Stimulated activated CD4-positive, alpha-beta T cell treated with anti-CD3 and anti-CD28 coated beads, Interleukin-4, amount 100 ng/mL, for 4 hours (primary cell): ENCODE measurements around the gene TMIGD2.
"Not testable (repeated sequence)": the region's sequence is repeated elsewhere in the genome, so short reads cannot be mapped to it uniquely, and the experiment has no call there.

Experiments
- DNase-seq, 2 experiments: peaks; one replicate each; pipeline ENCODE4 v3.0.0-alpha.2; 2020

Gene TMIGD2, protein sequence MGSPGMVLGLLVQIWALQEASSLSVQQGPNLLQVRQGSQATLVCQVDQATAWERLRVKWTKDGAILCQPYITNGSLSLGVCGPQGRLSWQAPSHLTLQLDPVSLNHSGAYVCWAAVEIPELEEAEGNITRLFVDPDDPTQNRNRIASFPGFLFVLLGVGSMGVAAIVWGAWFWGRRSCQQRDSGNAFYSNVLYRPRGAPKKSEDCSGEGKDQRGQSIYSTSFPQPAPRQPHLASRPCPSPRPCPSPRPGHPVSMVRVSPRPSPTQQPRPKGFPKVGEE

DNA sequence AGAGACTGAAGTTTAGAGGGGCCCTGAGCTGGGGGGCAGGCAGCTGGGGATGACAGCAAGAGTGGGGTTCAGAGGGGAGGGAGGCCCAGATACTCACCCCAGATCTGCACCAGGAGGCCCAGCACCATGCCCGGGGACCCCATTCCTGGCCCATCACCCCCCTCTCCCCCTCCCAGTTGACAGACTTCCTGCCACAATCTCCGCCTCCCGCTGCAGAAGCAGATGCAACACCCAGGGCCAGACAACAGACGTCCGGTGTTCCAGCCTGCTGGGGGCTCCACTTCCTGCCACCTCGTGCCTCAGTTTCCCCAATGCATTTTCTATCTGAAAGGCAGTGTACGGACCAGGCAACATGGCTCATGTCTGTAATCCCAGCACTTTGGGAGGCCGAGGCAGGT, at the start of gene TMIGD2:
TMIGD2 (minus strand) TSS at position 147 of the 398 bp plus-strand sequence; CDS start at position 143, 4 bp downstream.
- DNase-seq = no peak

DNA sequence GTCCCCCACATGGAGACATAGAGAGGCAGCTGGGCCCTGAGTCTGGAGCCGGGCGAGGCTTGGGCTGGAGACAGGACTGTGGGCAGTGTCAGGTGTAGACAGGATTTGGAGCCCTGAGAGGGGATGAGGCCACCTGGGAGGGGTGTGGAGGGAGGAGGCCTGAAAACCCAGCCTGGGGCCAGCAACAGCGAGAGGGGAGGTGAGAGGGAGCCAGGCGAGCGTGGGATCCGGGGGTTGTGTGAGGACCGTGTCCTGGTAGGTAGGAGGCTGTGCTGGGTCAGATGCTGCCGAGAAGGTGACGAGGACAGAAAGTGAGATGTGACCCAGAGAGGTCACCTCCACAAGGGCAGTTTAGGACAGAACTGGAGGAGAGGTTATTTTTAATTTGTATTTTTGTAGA, 48.5 kb upstream of the TMIGD2 start:
- DNase-seq = no peak

- no peak for DNase-seq
Observed at GRCh38 chr19:4350111-4350510, 47.9 kb upstream of the TMIGD2 start.

- not testable (repeated sequence) for DNase-seq
Observed at GRCh38 chr19:4349225-4349624, 47.0 kb upstream of the TMIGD2 start.

DNA sequence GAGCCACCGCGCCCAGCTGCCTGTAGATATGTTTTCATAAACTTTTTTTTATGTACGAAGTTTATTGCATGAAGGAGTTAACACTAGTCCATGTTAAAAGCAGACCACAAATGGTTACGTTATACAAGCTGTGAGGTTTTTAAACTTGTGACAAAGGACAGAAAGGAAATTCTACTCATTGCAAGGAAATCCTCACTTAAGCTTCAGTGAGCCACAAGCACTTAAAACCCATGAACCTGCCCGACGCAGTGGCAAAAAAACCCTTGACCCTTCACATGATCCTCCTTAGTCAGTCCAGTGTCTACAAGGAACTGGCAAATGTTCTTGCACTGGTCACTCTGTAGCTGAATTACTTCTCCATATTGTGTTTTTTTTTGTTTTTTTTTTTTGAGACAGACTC, 45.3 kb upstream of the TMIGD2 start:
- no peak for DNase-seq

GRCh38 chr19:4346020-4346383, 43.8 kb upstream of the TMIGD2 start:
- no peak for DNase-seq

DNA sequence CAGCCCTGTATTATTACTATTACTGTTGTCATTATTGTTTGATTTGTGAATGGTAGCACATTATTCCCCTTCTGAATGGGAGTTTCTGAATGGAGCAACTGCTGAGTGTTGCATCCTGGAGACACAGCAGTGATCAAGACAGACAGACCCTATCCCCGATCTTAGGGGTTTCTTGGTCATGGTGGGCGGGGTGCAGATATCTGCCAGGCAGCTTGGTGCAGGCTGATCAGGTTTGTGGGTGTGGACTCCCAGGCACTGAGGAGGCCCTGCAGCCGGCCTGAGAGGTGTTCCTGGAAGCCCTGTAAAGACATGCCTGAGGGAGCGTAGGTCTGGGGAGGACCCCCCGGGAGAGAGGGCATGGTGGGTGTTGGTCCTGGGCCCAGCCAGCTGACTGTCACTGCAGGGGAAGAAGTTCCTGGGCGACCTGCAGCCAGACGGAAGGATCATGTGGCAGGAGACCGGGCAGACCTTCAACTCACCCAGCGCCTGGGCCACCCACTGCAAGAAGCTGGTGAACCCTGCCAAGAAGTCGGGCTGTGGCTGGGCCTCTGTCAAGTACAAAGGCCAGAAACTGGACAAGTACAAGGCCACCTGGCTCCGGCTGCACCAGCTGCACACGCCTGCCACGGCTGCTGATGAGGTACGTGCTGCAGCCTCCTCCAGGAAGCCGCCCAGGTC, 43.3 kb upstream of the TMIGD2 start:
- DNase-seq = no peak

- DNase-seq = peak; percentile 89 to 96
Observed at GRCh38 chr19:4343370-4344307, 41.5 kb upstream of the TMIGD2 start, which contains the start of gene MPND. MPND (plus strand) TSS chr19:4343562; CDS start chr19:4343594, 32 bp downstream.

DNA sequence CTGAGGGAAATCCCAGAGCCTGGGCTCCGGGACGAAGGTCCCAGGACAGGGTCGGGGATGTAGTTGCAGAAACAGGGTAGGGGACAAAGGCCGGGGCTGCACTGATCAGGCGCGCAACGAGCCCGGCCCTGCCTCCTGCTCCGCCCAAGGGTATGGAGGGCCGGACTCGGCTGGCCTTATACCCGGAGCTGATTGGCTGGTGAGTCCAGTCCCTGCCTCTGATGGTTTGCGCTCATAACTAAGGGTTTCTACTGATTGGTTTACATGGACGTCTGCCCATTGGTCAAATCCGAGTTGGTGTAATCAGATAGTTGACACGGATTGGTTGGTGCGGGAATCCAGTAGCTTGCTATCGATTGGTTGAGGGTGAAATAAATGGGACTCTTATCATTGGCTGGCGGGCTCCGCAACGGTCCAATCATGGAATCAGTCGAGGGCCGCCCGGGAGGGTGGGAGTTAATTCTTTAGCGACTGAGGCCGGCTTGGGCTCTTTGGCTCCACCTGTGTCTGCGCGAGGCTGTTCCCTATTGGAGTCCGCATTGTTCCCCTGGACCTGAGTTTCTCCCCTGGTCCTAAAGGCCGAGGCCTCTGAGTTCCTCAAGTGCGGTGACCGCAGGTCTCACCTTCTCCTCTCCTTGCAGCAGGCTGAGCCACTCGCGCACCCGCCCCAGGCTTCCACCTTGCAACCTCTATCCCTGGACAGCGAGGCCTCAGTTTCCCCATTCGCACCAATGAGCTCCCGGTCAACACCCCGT, 40.6 kb upstream of the TMIGD2 start:
- peak; percentile 78 to 91 for DNase-seq

GRCh38 chr19:4342314-4342614, 40.1 kb upstream of the TMIGD2 start:
- no peak for DNase-seq

DNA sequence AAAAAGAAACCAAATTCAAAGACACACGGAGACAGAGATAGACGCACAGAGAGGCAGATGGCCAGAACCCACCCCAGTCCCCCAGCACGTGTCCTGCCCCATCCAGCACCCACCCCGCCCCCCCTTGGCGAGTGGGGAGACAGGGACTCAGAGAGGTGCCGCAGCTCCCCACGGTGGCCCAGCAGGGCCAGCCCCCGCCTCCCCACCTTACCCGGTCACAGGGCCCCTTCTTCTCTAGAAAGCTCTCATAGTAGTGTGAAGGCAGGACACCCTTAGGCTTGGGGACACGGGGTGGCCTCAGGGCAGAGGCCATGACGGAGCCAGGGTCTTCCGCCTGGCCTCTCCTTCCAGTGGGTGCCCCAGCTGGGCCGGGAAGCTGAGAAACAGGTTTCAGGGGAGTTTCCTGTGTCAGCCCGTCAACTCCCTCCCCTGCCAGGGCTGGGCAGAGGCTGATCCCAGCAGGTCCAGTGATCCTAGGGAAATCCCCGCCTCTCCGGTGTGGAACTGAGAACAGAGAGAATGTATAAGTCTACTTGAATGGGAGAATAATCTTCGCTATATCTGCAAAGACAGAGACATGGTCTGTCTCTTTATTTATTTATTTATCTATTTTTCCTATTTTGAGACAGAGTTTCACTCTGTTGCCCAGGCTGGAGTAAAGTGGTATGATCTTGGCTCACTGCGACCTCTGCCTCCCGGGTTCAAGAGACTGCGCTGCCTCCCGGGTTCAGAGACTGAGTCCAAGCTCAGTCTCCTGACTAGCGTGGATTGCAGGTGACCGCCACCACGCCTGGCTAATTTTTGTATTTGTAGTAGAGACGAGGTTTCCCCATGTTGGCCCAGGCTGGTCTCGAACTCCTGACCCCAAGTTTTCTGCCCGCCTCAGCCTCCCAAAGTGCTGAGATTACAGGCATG, 36.5 kb upstream of the TMIGD2 start, which contains the start of gene STAP2:
STAP2 (minus strand) TSS at position 387 of the 915 bp plus-strand sequence; CDS start at position 313, 74 bp downstream.
- DNase-seq = no peak

- DNase-seq = no peak
Observed at GRCh38 chr19:4337906-4338440, 35.8 kb upstream of the TMIGD2 start.

- no peak for DNase-seq
Observed at GRCh38 chr19:4334929-4335570, 32.9 kb upstream of the TMIGD2 start.

DNA sequence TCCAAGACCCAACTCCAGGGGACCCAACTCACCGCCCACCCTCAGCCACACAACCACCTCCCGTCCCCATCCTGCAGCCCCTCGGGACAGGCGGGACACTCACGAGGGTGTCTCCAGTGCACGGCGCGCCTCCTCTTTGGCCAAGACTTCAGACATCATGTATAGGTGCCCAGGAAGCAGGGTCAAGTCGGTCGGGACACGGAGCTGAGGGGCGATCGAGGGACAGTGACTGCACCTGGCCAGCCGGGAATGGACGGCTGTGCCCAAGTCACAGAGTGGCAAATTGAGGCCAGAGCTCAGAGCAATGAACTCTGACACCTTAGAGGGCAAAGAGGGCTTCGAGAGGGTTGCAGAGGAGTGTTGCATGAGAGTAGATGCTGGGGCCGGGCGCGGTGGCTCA, 27.7 kb upstream of the TMIGD2 start:
- no peak for DNase-seq

DNA sequence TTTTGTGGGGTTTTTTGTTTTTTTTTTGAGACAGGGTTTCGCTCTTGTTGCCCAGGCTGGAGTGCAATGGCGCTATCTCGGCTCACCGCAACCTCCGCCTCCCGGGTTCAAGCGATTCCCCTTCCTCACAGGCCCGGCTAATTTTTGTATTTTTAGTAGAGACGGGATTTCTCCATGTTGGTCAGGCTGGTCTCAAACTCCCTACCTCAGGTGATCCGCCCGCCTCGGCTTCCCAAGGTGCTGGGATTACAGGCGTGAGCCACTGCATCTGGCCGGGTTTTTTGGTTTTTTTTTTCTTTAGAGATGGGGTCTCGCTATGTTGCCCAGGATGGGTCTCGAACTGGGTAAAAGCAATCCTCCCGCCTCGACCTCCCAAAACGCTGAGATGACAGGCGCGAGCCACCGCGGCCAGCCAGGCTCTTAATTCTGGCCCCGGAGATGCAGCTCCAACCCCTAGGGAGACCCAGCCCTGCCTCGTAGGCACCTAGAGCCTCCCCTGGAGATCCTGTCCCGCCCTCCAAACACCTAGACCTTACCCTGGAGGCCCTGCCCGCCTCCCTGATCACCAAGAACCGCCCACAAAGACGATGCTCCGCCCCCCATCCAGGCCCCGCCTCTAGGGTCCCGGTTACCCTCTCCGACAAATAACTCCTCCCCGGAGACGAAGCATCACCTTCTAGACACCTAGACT, 26.9 kb upstream of the TMIGD2 start:
- peak; percentile 58 to 61 for DNase-seq

DNA sequence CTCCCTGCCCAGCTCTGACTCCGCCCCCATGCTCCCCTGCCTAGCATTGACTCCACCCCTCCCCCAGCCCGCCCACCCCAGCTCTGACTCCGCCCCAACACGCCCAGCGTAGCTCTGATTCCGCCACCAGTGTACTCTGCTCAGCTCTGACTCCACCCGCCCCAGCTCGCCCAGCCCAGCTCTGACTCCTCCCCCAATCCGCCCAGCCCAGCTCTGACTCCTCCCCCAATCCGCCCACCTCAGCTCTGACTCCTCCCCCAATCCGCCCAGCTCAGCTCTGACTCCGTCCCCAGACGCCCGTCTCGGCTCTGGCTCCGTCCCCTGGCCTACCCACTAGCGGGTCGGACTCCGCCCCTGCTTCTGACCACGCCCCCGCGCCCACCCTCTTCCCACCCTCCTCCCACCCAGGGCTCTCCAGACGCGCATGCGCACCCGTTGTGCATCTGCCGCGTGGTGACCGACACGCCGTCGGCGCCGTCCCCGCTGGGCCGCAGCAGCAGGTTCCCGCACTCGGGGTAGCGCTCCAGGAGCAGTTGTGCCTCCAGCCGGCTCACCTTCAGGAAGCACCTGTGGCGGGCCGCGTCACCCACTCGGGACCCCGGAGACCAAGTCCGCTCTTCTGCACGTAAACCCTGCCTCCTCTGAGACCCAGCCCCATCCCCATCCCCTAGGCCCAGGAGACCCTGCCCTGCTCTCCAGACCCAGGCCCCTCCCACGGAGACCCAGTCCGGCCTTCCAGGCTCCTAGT, 26.2 kb upstream of the TMIGD2 start:
- DNase-seq = peak; percentile 98 to 99

DNA sequence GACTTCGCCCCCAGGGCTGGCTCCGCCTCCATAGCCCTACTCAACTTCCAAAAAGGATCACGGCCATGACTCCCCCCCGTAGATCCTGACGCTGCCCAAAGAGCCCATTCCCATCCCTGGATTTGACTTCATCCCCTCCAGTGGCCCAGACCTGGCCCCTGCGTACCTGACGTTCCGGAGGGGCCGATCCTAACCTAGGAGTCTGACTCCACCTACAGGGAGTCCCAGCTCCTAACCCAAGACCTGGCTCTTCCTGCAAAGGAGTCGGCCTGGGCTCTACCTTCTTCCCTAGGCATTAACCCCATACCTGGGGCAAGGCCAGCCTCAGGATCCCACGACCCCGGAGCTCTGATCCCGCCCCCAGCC, 25.7 kb upstream of the TMIGD2 start:
- DNase-seq = no peak

GRCh38 chr19:4327252-4327876, 25.2 kb upstream of the TMIGD2 start:
- DNase-seq = peak; percentile 75 to 79

DNA sequence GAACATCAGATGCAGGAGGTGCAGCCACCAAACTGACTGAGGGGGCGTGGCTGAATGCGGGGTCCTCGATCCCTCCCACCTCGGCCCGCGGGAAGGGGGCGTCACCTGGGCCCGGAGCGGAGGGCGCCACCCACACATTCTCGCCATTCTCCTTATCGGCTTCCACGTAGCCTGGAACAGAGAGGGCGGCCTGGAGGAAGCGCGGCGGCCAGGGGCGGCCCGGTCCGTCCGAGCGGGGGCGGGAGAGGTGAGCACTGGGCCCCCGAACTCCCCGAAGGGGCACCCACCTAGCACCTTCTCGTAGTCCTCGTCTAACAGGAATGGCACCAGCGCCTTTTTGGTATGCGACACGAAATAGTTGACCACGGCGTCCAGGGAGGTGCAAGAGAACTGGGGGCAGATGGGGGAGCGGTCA, 24.7 kb upstream of the TMIGD2 start:
- peak in 1 of 2 experiments; percentile 30 for DNase-seq
